HG03175 (cell line): Measurements from ENCODE around the gene UCK2.

ENCODE experiments used
- ATAC-seq: cut with Tn5 transposase; IDR thresholded peaks from one replicate; pipeline ENCODE4 v1.9.1; 2021; ENCODE audit warnings: mild to moderate bottlenecking, moderate library complexity; ENCODE audit not compliant: unreplicated experiment

UCK2 gene

GRCh38 chr1:165928075-165928731 lies 100.8 kb downstream of the UCK2 start:
- ATAC-seq = peak; percentile 60

DNA sequence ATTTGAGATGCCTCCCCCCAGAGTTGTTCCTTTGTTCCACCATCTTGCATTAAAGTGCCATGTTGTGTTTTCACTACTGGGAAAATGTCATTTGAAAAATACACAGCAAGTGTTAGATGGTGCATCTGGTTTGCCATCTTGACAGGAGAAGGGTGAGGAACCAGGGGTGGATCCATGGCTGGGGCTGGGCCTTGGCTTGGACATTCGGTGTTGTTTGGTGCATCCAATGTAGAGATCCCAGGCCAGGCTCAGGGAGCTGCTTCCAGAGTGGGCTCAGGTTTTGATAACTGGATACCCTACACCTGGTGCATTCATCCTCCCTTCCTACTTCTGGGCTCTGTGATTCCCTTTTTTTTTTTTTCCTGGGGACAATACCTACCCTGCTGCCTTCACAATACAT lies 103.5 kb downstream of the UCK2 start:
- ATAC-seq = no peak

DNA sequence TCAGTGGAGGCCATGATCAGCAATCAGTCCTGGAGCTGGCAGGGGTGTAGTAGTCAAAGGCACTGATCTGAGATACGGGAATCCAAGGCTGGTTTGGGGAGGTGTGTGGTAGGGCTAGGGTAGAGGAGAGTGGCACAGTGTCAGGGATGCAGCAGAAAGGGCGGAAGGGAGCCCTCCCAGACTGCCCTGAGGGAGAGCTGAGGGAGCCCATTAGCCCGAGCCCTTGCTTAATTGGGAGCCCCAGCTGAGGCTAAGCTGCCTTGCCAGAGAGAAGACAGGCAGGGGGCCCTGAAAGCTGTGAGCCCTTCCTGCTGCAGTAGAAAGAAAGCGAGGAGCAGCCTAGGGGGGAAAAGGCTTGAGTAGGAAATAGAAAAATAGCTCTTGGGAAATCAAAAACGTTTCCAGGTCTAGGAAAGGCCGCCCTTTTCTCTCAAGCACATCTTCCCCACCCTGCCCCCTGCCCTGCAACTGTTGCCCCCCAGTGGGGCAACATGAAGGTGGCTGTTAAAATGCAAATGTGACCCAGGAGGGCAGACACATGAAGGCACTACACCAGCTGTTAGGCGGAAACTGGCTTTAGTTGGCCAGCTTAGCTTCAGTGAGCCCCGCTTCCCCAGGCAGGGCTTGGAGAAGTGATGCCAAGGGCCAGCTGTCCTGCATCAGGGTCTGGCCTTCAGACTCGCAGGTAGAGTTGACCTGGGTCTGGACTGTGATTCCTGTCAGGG lies 106.2 kb downstream of the UCK2 start:
- ATAC-seq = no peak

DNA sequence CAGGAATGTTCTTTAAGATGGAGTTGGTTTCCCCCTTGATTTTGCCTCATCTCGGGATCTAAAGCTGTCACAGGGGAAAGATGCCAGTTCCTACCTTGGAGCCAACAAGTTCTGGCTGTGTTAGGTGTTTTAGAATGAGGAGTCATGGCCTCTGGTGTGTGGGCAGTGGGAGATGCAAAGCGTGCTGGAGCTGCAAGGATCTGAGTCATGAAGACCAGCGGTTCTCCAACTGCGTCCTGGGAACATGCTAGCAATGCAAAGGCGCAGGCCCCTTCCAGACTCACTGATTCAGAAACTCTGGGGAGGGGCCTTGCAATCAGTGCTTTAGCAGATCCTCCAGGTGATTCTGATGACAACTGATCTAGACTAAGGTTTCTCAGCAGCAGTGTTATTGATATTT lies 109.1 kb downstream of the UCK2 start:
- ATAC-seq = no peak

DNA sequence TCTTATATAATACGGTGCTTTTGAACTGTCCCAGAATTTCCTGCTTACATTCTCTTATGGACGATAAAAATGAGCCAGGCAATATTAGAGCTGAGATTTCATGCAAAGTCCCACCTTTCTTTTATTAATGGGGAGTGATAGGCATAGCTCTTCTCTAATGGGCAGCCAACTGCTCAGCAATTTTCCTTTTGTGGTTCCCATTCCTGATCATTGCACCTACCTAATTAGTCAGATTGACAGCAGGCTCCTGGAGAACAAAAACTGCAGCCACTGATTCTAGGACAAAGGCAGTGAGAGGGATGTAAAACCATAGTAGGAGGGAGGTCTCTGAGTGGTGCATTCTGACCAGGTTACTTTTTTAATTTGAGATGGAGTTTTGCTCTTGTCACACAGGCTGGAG lies 110.4 kb downstream of the UCK2 start:
- ATAC-seq = no peak

- ATAC-seq = no peak
Measured at GRCh38 chr1:165938844-165939243, 111.4 kb downstream of the UCK2 start.

- no peak for ATAC-seq
Measured at GRCh38 chr1:165941531-165941930, 114.1 kb downstream of the UCK2 start.

DNA sequence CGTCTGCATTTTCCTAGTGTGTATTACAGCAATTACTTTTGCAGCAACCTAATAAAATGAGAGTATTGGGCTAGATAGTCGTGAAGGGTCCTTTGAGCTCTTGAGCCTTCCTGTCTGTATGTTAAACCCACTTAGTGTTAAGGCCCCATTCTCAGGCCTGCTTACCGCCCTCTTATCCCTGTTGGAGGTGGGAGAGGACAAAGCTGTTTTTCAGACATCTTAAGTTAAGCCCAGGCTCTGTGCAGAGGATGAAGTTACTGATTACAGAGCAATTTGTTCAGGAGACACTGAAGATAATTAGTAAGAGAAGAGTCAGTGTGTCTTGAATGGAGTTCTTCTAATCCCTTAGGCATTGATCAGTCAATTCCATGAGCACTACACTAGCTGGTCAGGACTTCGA lies 114.6 kb downstream of the UCK2 start:
- no peak for ATAC-seq

GRCh38 chr1:165942927-165943597 lies 115.6 kb downstream of the UCK2 start:
- no peak for ATAC-seq

GRCh38 chr1:165945911-165946310 lies 118.5 kb downstream of the UCK2 start:
- no peak for ATAC-seq

- no peak for ATAC-seq
Measured at GRCh38 chr1:165947797-165948455, 120.5 kb downstream of the UCK2 start.

- ATAC-seq = no peak
Measured at GRCh38 chr1:165949335-165950130, 122.1 kb downstream of the UCK2 start.

GRCh38 chr1:165954940-165955339 lies 127.5 kb downstream of the UCK2 start:
- no peak for ATAC-seq

DNA sequence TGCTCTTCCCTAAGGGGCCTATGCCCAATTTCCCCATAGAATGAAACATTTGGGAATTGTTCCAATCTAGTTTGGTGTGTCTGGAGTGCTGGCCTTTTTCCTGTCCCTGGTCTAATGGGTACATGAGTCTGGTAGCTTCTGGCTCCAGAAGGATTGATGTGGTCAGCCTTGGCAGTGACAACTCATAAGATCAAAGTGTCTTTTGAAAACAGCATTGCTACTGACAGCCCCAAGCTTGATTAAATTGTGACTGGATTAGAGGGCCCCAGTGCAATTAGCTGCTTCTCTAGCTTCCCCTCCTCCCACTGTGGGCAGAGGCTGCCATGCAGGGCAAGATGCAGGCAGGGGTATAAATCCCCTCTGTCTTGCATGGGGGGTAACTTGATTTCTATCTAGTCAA lies 130.9 kb downstream of the UCK2 start:
- no peak for ATAC-seq

GRCh38 chr1:165960136-165960535 lies 132.7 kb downstream of the UCK2 start:
- no peak for ATAC-seq

- no peak for ATAC-seq
Measured at GRCh38 chr1:165960881-165961280, 133.5 kb downstream of the UCK2 start.
